GM12878 (cell line): ENCODE measurements around the gene OLA1. TPM values are rescaled to one million over a fixed set of nuclear protein-coding genes. Genes with fewer than 3 reads are reported as not detected.

ENCODE experiments used
- ATAC-seq: fragments of 200-7000 bp; cut with Tn5 transposase; 3 replicates; pipeline ENCODE4 v1.9.1; 2020; ENCODE audit warnings: mild to moderate bottlenecking, moderate library complexity
- BruUV-seq: library from RNA; stranded (reverse); fragments of 400-500 nt; replicated peaks from 2 replicates; lab custom pipeline; 2021; lab: Mats Ljungman, UMichigan
- CTCF ChIA-PET: fragments of 300-600 bp; sonication (Branson Sonifier 250); formaldehyde crosslinking; extraction: SDS; loops from one replicate; lab custom pipeline; 2021; ENCODE audit warnings: inconsistent platforms; lab: Yijun Ruan, JAX
- POLR2A ChIA-PET: fragments of 350-600 bp; formaldehyde crosslinking; extraction: SDS; loops from one replicate; lab custom pipeline; 2021; ENCODE audit warnings: inconsistent platforms; lab: Charles Lee
- RAD21 ChIA-PET: fragments of 300-600 bp; sonication (Branson Sonifier 250); formaldehyde crosslinking; loops from one replicate; lab custom pipeline; 2023; ENCODE audit warnings: antibody characterized with exemption; ENCODE audit not compliant: unreplicated experiment; lab: Charles Lee
- SMC1A ChIA-PET: fragments of 300-600 bp; sonication (Branson Sonifier 250); formaldehyde crosslinking; loops from one replicate; lab custom pipeline; 2023; ENCODE audit not compliant: unreplicated experiment, uncharacterized antibody; lab: Charles Lee
- DNase-seq: peaks from one replicate; pipeline ENCODE4 v3.0.0-alpha.2; 2011; ENCODE audit warnings: low read depth, low spot score
- FAIRE-seq: peaks from 3 replicates; lab custom pipeline; 2011; peaks lifted over from hg19 to GRCh38; lab: Jason Lieb, UNC
- H2AFZ ChIP-seq: 2 replicates; pipeline ENCODE4 v1.6.0; 2011; ENCODE audit warnings: low read depth, low read length, control low read depth; ENCODE audit not compliant: control insufficient read depth
- H3K27ac ChIP-seq: 2 replicates; pipeline ENCODE4 v1.5.1; 2011; ENCODE audit warnings: control low read depth; ENCODE audit not compliant: control insufficient read depth, insufficient read depth
- H3K27me3 ChIP-seq, 2 experiments: replicated peaks in 1 of 2; 2 replicates each; pipeline versions ENCODE4 v1.6.0 to v1.6.1; 2011; ENCODE audit warnings: low read length in 1 of 2; ENCODE audit not compliant: control insufficient read depth in 2 of 2, insufficient read depth in 2 of 2
- H3K36me3 ChIP-seq, 2 experiments: 2 replicates each; pipeline ENCODE4 v1.5.1; 2011; ENCODE audit warnings: low read length in 1 of 2; ENCODE audit not compliant: control insufficient read depth in 2 of 2, insufficient read depth in 2 of 2
- H3K4me1 ChIP-seq: 2 replicates; pipeline ENCODE4 v1.6.1; 2011; ENCODE audit warnings: mild to moderate bottlenecking, low read length, moderate library complexity, mixed read lengths; ENCODE audit not compliant: control insufficient read depth, insufficient read depth
- H3K4me2 ChIP-seq: 2 replicates; pipeline ENCODE4 v1.6.0; 2011; ENCODE audit warnings: control low read depth; ENCODE audit not compliant: control insufficient read depth, insufficient read depth
- H3K4me3 ChIP-seq: fragments of 200-600 bp; sonication (generic); 2 replicates; pipeline ENCODE4 v1.5.1; 2016
- H3K79me2 ChIP-seq: 2 replicates; pipeline ENCODE4 v1.6.0; 2011; ENCODE audit warnings: low read length; ENCODE audit not compliant: control insufficient read depth, insufficient read depth
- H3K9ac ChIP-seq: 2 replicates; pipeline ENCODE4 v1.8.0; 2011; ENCODE audit warnings: low read length, control low read depth, mixed read lengths; ENCODE audit not compliant: control insufficient read depth, insufficient read depth
- H3K9me3 ChIP-seq: replicated peaks from 3 replicates; pipeline ENCODE4 v1.5.1; 2011; ENCODE audit warnings: mild to moderate bottlenecking, low read length; ENCODE audit not compliant: control insufficient read depth, insufficient read depth
- H4K20me1 ChIP-seq: 2 replicates; pipeline ENCODE4 v1.6.0; 2011; ENCODE audit not compliant: control insufficient read depth, insufficient read depth
- BHLHE40 ChIP-seq, 2 experiments: fragments of 450-650 bp in 1 of 2; IDR thresholded peaks; 2 replicates each; pipeline ENCODE4 v1.6.1; 2011 to 2017; ENCODE audit warnings: low read depth in 2 of 2, borderline replicate concordance in 1 of 2, improper control_type of control experiment in 1 of 2, low read length in 1 of 2, mild to moderate bottlenecking in 1 of 2
- CHD2 ChIP-seq: IDR thresholded peaks from 2 replicates; pipeline ENCODE4 v1.6.1; 2011; ENCODE audit warnings: low read depth, low read length, improper control_type of control experiment, borderline replicate concordance
- E2F4 ChIP-seq: IDR thresholded peaks from 2 replicates; pipeline ENCODE4 v1.6.1; 2012; ENCODE audit warnings: low read depth, low read length, improper control_type of control experiment
- GABPA ChIP-seq: IDR thresholded peaks from 2 replicates; pipeline ENCODE4 v1.6.1; 2014; ENCODE audit warnings: antibody characterized with exemption, low read depth, mild to moderate bottlenecking, inconsistent platforms
- HSF1 ChIP-seq: fragments of 150-350 bp; IDR thresholded peaks from 2 replicates; pipeline ENCODE4 v1.6.1; 2014; ENCODE audit warnings: mild to moderate bottlenecking, low read depth, low read length
- JUNB ChIP-seq: IDR thresholded peaks from 2 replicates; pipeline ENCODE4 v1.6.1; 2016; ENCODE audit warnings: antibody characterized with exemption, mild to moderate bottlenecking
- MXI1 ChIP-seq: fragments of 150-350 bp; IDR thresholded peaks from 2 replicates; pipeline ENCODE4 v1.6.1; 2011; ENCODE audit warnings: low read depth, mild to moderate bottlenecking, inconsistent platforms, low read length, improper control_type of control experiment
- MYC ChIP-seq: IDR thresholded peaks from 2 replicates; pipeline ENCODE4 v1.6.1; 2011; ENCODE audit warnings: mild to moderate bottlenecking, low read length, moderate library complexity, inconsistent platforms; ENCODE audit not compliant: insufficient read depth, insufficient replicate concordance, insufficient read length, severe bottlenecking
- POLR2AphosphoS2 ChIP-seq: IDR thresholded peaks from 2 replicates; pipeline ENCODE4 v1.6.1; 2011; ENCODE audit warnings: low read depth, mild to moderate bottlenecking, low read length, improper control_type of control experiment, moderate library complexity
- REST ChIP-seq: IDR thresholded peaks from 2 replicates; pipeline ENCODE4 v1.6.1; 2012; ENCODE audit warnings: mild to moderate bottlenecking, low read depth, low read length
- STAT3 ChIP-seq: IDR thresholded peaks from 2 replicates; pipeline ENCODE4 v1.6.1; 2011; ENCODE audit warnings: low read depth, low read length, improper control_type of control experiment
- SUZ12 ChIP-seq: fragments of 200-600 bp; sonication (generic); IDR thresholded peaks from one replicate; pipeline ENCODE4 v1.6.1; 2018; ENCODE audit warnings: antibody characterized with exemption, mild to moderate bottlenecking; ENCODE audit not compliant: unreplicated experiment
- TBL1XR1 ChIP-seq: IDR thresholded peaks from 2 replicates; pipeline ENCODE4 v1.6.1; 2012; ENCODE audit warnings: low read depth, low read length, improper control_type of control experiment
- WRNIP1 ChIP-seq: IDR thresholded peaks from 2 replicates; pipeline ENCODE4 v1.6.1; 2011; ENCODE audit warnings: low read depth, low read length, improper control_type of control experiment, borderline replicate concordance
- WGBS: methylation state at CpG from one replicate; pipeline ENCODE4 v1.1.6; 2016; ENCODE audit warnings: low lambda C conversion rate; ENCODE audit not compliant: insufficient replicate concordance, insufficient coverage; ENCODE audit errors: missing lambda C conversion rate; 5-methylcytosine and 5-hydroxymethylcytosine counted together
- in situ Hi-C: fragments of 300-500 bp; cut with MboI; formaldehyde crosslinking; loops from 9 replicates; pipeline ENCODE4 v1.14.3; 2018; ENCODE audit warnings: mixed read lengths
- intact Hi-C: fragments of 100-400 bp; cut with micrococcal nuclease; formaldehyde crosslinking; loops from one replicate; pipeline ENCODE4 v1.14.2; 2022; ENCODE audit not compliant: unreplicated experiment
- polyA plus RNA-seq, 11 experiments: library from polyadenylated mRNA; depleted of rRNA in 4 of 11; unstranded in 6 of 11; stranded (reverse) in 5 of 11; fragments of >200 nt; fragmentation: Nextera tagmentation in 4 of 11; fragmentation: Illumina TruSeq in 1 of 11; extraction: Ambion mirVana in 4 of 11; extraction: Trizol in 1 of 11; gene quantifications; 1 replicate in 1 of 11; 2 replicates in 10 of 11; pipeline versions ENCODE4 v1.2.1 to v1.2.3, GENCODE V29; 2011 to 2016; ENCODE audit warnings: inconsistent platforms in 2 of 11, missing spikeins in 2 of 11, low read depth in 1 of 11
- total RNA-seq, 4 experiments: library from RNA; depleted of rRNA in 3 of 4; stranded (reverse); fragments of >200 nt in 3 of 4; fragmentation: Illumina TruSeq in 1 of 4; extraction: Trizol in 1 of 4; gene quantifications; 2 replicates each; pipeline versions ENCODE4 v1.2.1 to v1.2.3, GENCODE V29; 2013 to 2021

Gene OLA1
- total and polyA plus RNA-seq, 10 of the 15 experiments (the other 5 are each of a cell fraction or from before 2014, with no cell fraction given): 107 to 238 (median 142) TPM

- TF ChIP-seq HSF1 (no peak), TBL1XR1 (no peak)
These were observed 82.1 kb downstream of the OLA1 start (continued) for GRCh38 chr2:174166261-174166660.

GRCh38 chr2:174161490-174161889 lies 86.8 kb downstream of the OLA1 start:
- intact Hi-C loops: no loop called here
- ATAC-seq (no peak), FAIRE-seq (no peak), DNase-seq (no peak)
- no peak overlapping the region for H3K9ac ChIP-seq
- ChIA-PET CTCF (interaction anchor here (0.6 to 2.7 kb wide), 4 partner anchors 28 to 323 kb away, joined by 3 to 15 read pairs (median 3); no protein-coding TSS in a partner anchor), RAD21 (interaction anchor here (1.0 kb wide), 1 partner anchor 180 kb away, joined by 5 read pairs; no protein-coding TSS in a partner anchor), SMC1A (interaction anchor here (1.6 to 1.8 kb wide), 2 partner anchors 14 to 180 kb away, joined by 3 to 5 read pairs; no protein-coding TSS in a partner anchor), POLR2A (interaction anchor here (0.5 to 0.6 kb wide), 2 partner anchors 18 to 30 kb away, joined by 4 read pairs; no protein-coding TSS in a partner anchor)
- H3K27me3 ChIP-seq: no peaks in the 10 kb centered on the region
- H3K9me3 ChIP-seq: peaks cover 3% of the 10 kb centered on the region; the same call in 2 of the 3 replicates
- H2AFZ ChIP-seq: no peak overlapping the region
- H3K4me2 ChIP-seq: no peak overlapping the region
- no TSS peak for BruUV-seq
- no peaks in the 10 kb centered on the region for H3K4me1 ChIP-seq
- H3K36me3 ChIP-seq: peaks cover 0 to 4% of the 10 kb centered on the region in 2 experiments; a peak in 1 of 4 replicates
- no peaks in the 10 kb centered on the region for H4K20me1 ChIP-seq
- 100% methylated on average over 3 of the region's 3 CpGs for WGBS
- H3K79me2 ChIP-seq: no peaks in the 10 kb centered on the region; the same call in 1 of the 2 replicates
- in situ Hi-C loops: no loop called here
- no peak overlapping the region for H3K27ac ChIP-seq
- H3K4me3 ChIP-seq: no peak overlapping the region
- TF ChIP-seq MXI1: no peak
- TF ChIP-seq CHD2: no peak
- no peak for TF ChIP-seq STAT3
- TF ChIP-seq JUNB: no peak
- no peak for TF ChIP-seq MYC
- TF ChIP-seq SUZ12: no peak
- TF ChIP-seq POLR2AphosphoS2: no peak
- TF ChIP-seq BHLHE40 (IDR thresholded peaks at IDR 0.05; ENCODE audit: borderline replicate concordance in 1 of 2, low read depth in 2 of 2, low read length in 1 of 2): no peak
- no peak for TF ChIP-seq WRNIP1
- TF ChIP-seq E2F4: no peak
- TF ChIP-seq GABPA: no peak
- no peak for TF ChIP-seq REST
